HG03520 (cell line): Measurements from ENCODE around the gene TMEM119.

Experiments used
- ATAC-seq: cut with Tn5 transposase; IDR thresholded peaks from one replicate; pipeline ENCODE4 v1.9.1; 2021; ENCODE audit warnings: mild to moderate bottlenecking, moderate library complexity; ENCODE audit not compliant: unreplicated experiment

Gene TMEM119

GRCh38 chr12:108548954-108549521, 48.8 kb downstream of the TMEM119 start:
- no peak for ATAC-seq

GRCh38 chr12:108547686-108548085, 50.2 kb downstream of the TMEM119 start:
- no peak for ATAC-seq

- ATAC-seq = no peak
Measured at GRCh38 chr12:108543652-108544051, 54.2 kb downstream of the TMEM119 start.

GRCh38 chr12:108542320-108542719, 55.6 kb downstream of the TMEM119 start:
- ATAC-seq = no peak
